Naive thymus-derived CD8-positive, alpha-beta T cell (primary cell): ENCODE data around the gene ARHGDIA. TPM values are rescaled to one million over a fixed set of nuclear protein-coding genes. Genes with fewer than 3 reads are reported as not detected.

Experiments used
- ATAC-seq, 2 donors: fragments of 150-1000 bp; cut with Tn5 transposase in 1 of 2; sonication (Bioruptor Pico), chemical (Tn5 transposase) in 1 of 2; 1 replicate in 1 of 2; 2 replicates in 1 of 2; pipeline ENCODE4 v1.10.0; 2021; ENCODE audit warnings: mild to moderate bottlenecking in 2 of 2, moderate library complexity in 2 of 2
- POLR2A ChIA-PET: fragments of 350-600 bp; sonication (Branson Sonifier 250); formaldehyde crosslinking; loops from one replicate; lab custom pipeline; 2021; ENCODE audit warnings: antibody characterized with exemption; lab: Charles Lee
- DNase-seq, 10 donors: peaks; one replicate each; pipeline versions ENCODE4 v3.0.0 to v3.0.0-alpha.2; 2020 to 2022
- H3K27ac Mint-ChIP-seq, 10 donors: one replicate each; pipeline ENCODE4 v1.8.0; 2020 to 2022; ENCODE audit warnings: mild to moderate bottlenecking in 10 of 10, mixed read lengths in 10 of 10, moderate library complexity in 4 of 10, inconsistent platforms in 1 of 10
- H3K27me3 Mint-ChIP-seq, 5 donors: one replicate each; pipeline ENCODE4 v1.8.0; 2021 to 2022; ENCODE audit warnings: mixed read lengths in 5 of 5
- H3K36me3 Mint-ChIP-seq, 3 donors: one replicate each; pipeline ENCODE4 v1.8.0; 2020 to 2022; ENCODE audit warnings: mixed read lengths in 3 of 3, mild to moderate bottlenecking in 2 of 3, inconsistent platforms in 1 of 3
- H3K4me1 Mint-ChIP-seq, 4 donors: one replicate each; pipeline ENCODE4 v1.8.0; 2021 to 2022; ENCODE audit warnings: mixed read lengths in 4 of 4
- H3K4me3 Mint-ChIP-seq, 10 donors: one replicate each; pipeline ENCODE4 v1.8.0; 2020 to 2022; ENCODE audit warnings: mild to moderate bottlenecking in 10 of 10, mixed read lengths in 10 of 10, moderate library complexity in 6 of 10, inconsistent platforms in 1 of 10
- H3K9me3 Mint-ChIP-seq, 9 donors: one replicate each; pipeline ENCODE4 v1.8.0; 2020 to 2022; ENCODE audit warnings: mixed read lengths in 9 of 9, mild to moderate bottlenecking in 3 of 9, inconsistent platforms in 1 of 9, moderate library complexity in 1 of 9
- polyA plus RNA-seq, 3 donors: library from polyadenylated mRNA; unstranded; fragments of 300-500 nt; fragmentation: Illumina TruSeq; gene quantifications; one replicate each; pipeline ENCODE4 v1.2.3, GENCODE V29; 2021
- total RNA-seq, 8 experiments: library from RNA in 2 of 8; stranded (reverse) in 2 of 8; gene quantifications; one replicate each; pipeline ENCODE4 v1.2.3 and lab custom pipeline; 2021 to 2026

The ARHGDIA gene
- total and polyA plus RNA-seq, 5 experiments from 2014 or later, result 55.1 to 343 (median 102) TPM

- peak in 1 of 10 donors; percentile 8 for DNase-seq
- peaks cover 10 to 31% (median 25%) of the 10 kb centered on the region in 4 donors for H3K4me1 Mint-ChIP-seq
- H3K27ac Mint-ChIP-seq, result peak overlapping the region; percentile 68 to 94 (median 90)
- POLR2A ChIA-PET, result interaction anchor here (1.5 to 2.7 kb wide), 6 partner anchors 9 to 231 kb away, joined by 4 to 10 read pairs (median 8); partner anchors contain the start of genes ARHGDIA, ARL16, DUS1L and HGS
- H3K27me3 Mint-ChIP-seq, result peaks cover 0 to 2% (median 0%) of the 10 kb centered on the region in 5 donors
- H3K4me3 Mint-ChIP-seq, result peak overlapping the region; percentile 67 to 90 (median 81)
- H3K36me3 Mint-ChIP-seq, result no peaks in the 10 kb centered on the region
- H3K9me3 Mint-ChIP-seq, result no peaks in the 10 kb centered on the region
- no peak for ATAC-seq
Observed at GRCh38 chr17:81833921-81834830, 37.0 kb downstream of the ARHGDIA start.

- POLR2A ChIA-PET, result interaction anchor here (0.6 to 2.7 kb wide), 11 partner anchors 8 to 232 kb away, joined by 3 to 10 read pairs (median 5); partner anchors contain the start of genes ARHGDIA, ARL16, DUS1L and HGS
- Mint-ChIP-seq H3K9me3 (no peaks in the 10 kb centered on the region), H3K36me3 (no peaks in the 10 kb centered on the region), H3K27me3 (peaks cover 0 to 2% (median 0%) of the 10 kb centered on the region in 5 donors), H3K4me1 (peaks cover 12 to 31% (median 30%) of the 10 kb centered on the region in 4 donors), H3K27ac (peak within 1 kb of the TSS; percentile 86 to 99 (median 95)), H3K4me3 (peak within 1 kb of the TSS; percentile 81 to 96 (median 91))
- peak; percentile 83 to 84 for ATAC-seq
- DNase-seq, result peak; percentile 86 to 95 (median 92)
Observed at GRCh38 chr17:81833160-81833920, 37.8 kb downstream of the ARHGDIA start, which contains the start of gene MCRIP1. TSS of gene MCRIP1 (minus strand) at chr17:81833291. CDS start at chr17:81824506, 8,785 bp downstream.

GRCh38 chr17:81832608-81833159 lies 38.5 kb downstream of the ARHGDIA start:
- Mint-ChIP-seq H3K4me3 (peak overlapping the region; percentile 81 to 96 (median 91)), H3K4me1 (peaks cover 12 to 33% (median 30%) of the 10 kb centered on the region in 4 donors), H3K9me3 (no peaks in the 10 kb centered on the region), H3K36me3 (no peaks in the 10 kb centered on the region), H3K27me3 (peaks cover 0 to 2% (median 0%) of the 10 kb centered on the region in 5 donors), H3K27ac (peak overlapping the region; percentile 76 to 99 (median 95))
- POLR2A ChIA-PET, result interaction anchor here (0.6 to 2.7 kb wide), 9 partner anchors 8 to 149 kb away, joined by 3 to 10 read pairs (median 5); partner anchors contain the start of genes ARHGDIA, ARL16, HGS and P4HB
- DNase-seq, result peak in 6 of 10 donors; percentile 15 to 43 (median 35)
- peak; percentile 49 to 68 for ATAC-seq

GRCh38 chr17:81831957-81832607 lies 39.1 kb downstream of the ARHGDIA start:
- POLR2A ChIA-PET, result interaction anchor here (2.7 kb wide), 1 partner anchor 39 kb away, joined by 10 read pairs; the partner anchor contains the start of gene ARHGDIA
- Mint-ChIP-seq H3K27me3 (no peaks in the 10 kb centered on the region), H3K4me3 (peak overlapping the region; percentile 81 to 96 (median 91)), H3K36me3 (no peaks in the 10 kb centered on the region), H3K4me1 (peaks cover 12 to 33% (median 31%) of the 10 kb centered on the region in 4 donors), H3K9me3 (no peaks in the 10 kb centered on the region), H3K27ac (peak overlapping the region; percentile 76 to 99 (median 94))
- DNase-seq, result peak in 8 of 10 donors; percentile 25 to 63 (median 40)
- peak; percentile 43 to 74 for ATAC-seq

- Mint-ChIP-seq H3K27ac (peak overlapping the region in 9 of 10 donors; percentile 76 to 99 (median 95)), H3K36me3 (no peaks in the 10 kb centered on the region), H3K27me3 (no peaks in the 10 kb centered on the region), H3K4me3 (peak overlapping the region; percentile 81 to 96 (median 91)), H3K4me1 (peaks cover 12 to 33% (median 31%) of the 10 kb centered on the region in 4 donors), H3K9me3 (no peaks in the 10 kb centered on the region)
- POLR2A ChIA-PET, result interaction anchor here (2.7 kb wide), 1 partner anchor 40 kb away, joined by 10 read pairs; the partner anchor contains the start of gene ARHGDIA
- DNase-seq (no peak), ATAC-seq (no peak)
Observed at GRCh38 chr17:81831563-81831956, 39.6 kb downstream of the ARHGDIA start.

GRCh38 chr17:81829858-81830257 lies 41.3 kb downstream of the ARHGDIA start:
- no peak for ATAC-seq
- H3K4me1 Mint-ChIP-seq, result peaks cover 17 to 39% (median 33%) of the 10 kb centered on the region in 4 donors
- POLR2A ChIA-PET, result no interaction called here
- H3K36me3 Mint-ChIP-seq, result peaks cover 0 to 4% (median 0%) of the 10 kb centered on the region in 3 donors
- no peaks in the 10 kb centered on the region for H3K9me3 Mint-ChIP-seq
- peak overlapping the region in 1 of 10 donors; percentile 33 for H3K4me3 Mint-ChIP-seq
- DNase-seq, result no peak
- H3K27me3 Mint-ChIP-seq, result no peaks in the 10 kb centered on the region
- H3K27ac Mint-ChIP-seq, result peak overlapping the region in 2 of 10 donors; percentile 51 to 61

GRCh38 chr17:81828656-81829055 lies 42.5 kb downstream of the ARHGDIA start:
- ATAC-seq (no peak), DNase-seq (no peak)
- Mint-ChIP-seq H3K4me1 (peaks cover 17 to 39% (median 30%) of the 10 kb centered on the region in 4 donors), H3K27ac (peak overlapping the region in 2 of 10 donors; percentile 34 to 61), H3K9me3 (no peaks in the 10 kb centered on the region), H3K27me3 (no peaks in the 10 kb centered on the region), H3K4me3 (peak overlapping the region in 1 of 10 donors; percentile 58), H3K36me3 (peaks cover 0 to 6% (median 0%) of the 10 kb centered on the region in 3 donors)
- POLR2A ChIA-PET, result no interaction called here

GRCh38 chr17:81825841-81826466 lies 45.2 kb downstream of the ARHGDIA start:
- Mint-ChIP-seq H3K27me3 (no peaks in the 10 kb centered on the region), H3K4me3 (no peak overlapping the region), H3K36me3 (peaks cover 0 to 10% (median 0%) of the 10 kb centered on the region in 3 donors), H3K9me3 (no peaks in the 10 kb centered on the region), H3K4me1 (peaks cover 9 to 26% (median 16%) of the 10 kb centered on the region in 4 donors), H3K27ac (peak overlapping the region in 3 of 10 donors; percentile 37 to 81 (median 77))
- DNase-seq, result no peak
- no peak for ATAC-seq
- POLR2A ChIA-PET, result interaction anchor here (2.4 kb wide), 1 partner anchor 7 kb away, joined by 5 read pairs; the partner anchor contains the start of gene MCRIP1

GRCh38 chr17:81824595-81824994 lies 46.5 kb downstream of the ARHGDIA start:
- POLR2A ChIA-PET, result interaction anchor here (2.4 kb wide), 1 partner anchor 9 kb away, joined by 5 read pairs; the partner anchor contains the start of gene MCRIP1
- Mint-ChIP-seq H3K36me3 (peaks cover 0 to 10% (median 0%) of the 10 kb centered on the region in 3 donors), H3K4me1 (peaks cover 8 to 16% (median 11%) of the 10 kb centered on the region in 4 donors), H3K9me3 (no peaks in the 10 kb centered on the region), H3K27ac (no peak overlapping the region), H3K4me3 (no peak overlapping the region), H3K27me3 (no peaks in the 10 kb centered on the region)
- ATAC-seq (no peak), DNase-seq (no peak)

GRCh38 chr17:81823820-81824550 lies 47.2 kb downstream of the ARHGDIA start:
- DNase-seq (no peak), ATAC-seq (no peak)
- Mint-ChIP-seq H3K4me3 (no peak overlapping the region), H3K4me1 (peaks cover 7 to 13% (median 9%) of the 10 kb centered on the region in 4 donors), H3K27ac (peak overlapping the region in 1 of 10 donors; percentile 56), H3K36me3 (peaks cover 0 to 10% (median 0%) of the 10 kb centered on the region in 3 donors), H3K27me3 (no peaks in the 10 kb centered on the region), H3K9me3 (no peaks in the 10 kb centered on the region)
- POLR2A ChIA-PET, result interaction anchor here (2.4 kb wide), 1 partner anchor 9 kb away, joined by 5 read pairs; the partner anchor contains the start of gene MCRIP1
